Kidney epithelial cell (primary cell): Measurements from ENCODE around the gene ELF2. TPM values are rescaled to one million over a fixed set of nuclear protein-coding genes. Genes with fewer than 3 reads are reported as not detected.
"Not testable (repeated sequence)": the region's sequence is repeated elsewhere in the genome, so short reads cannot be mapped to it uniquely, and the experiment has no call there.

ENCODE experiments used
- DNase-seq: peaks from one replicate; pipeline ENCODE4 v3.0.0-alpha.2; 2010; ENCODE audit warnings: low read depth
- H3K27me3 ChIP-seq: 2 replicates; pipeline ENCODE4 v1.6.0; 2011; ENCODE audit warnings: low read length; ENCODE audit not compliant: control insufficient read depth, insufficient read depth
- H3K36me3 ChIP-seq: 2 replicates; pipeline ENCODE4 v1.5.1; 2011; ENCODE audit warnings: low read length; ENCODE audit not compliant: control insufficient read depth, insufficient read depth
- H3K4me3 ChIP-seq: 2 replicates; pipeline ENCODE4 v1.5.1; 2011; ENCODE audit warnings: low read depth, mild to moderate bottlenecking, control low read depth, low read length
- CTCF ChIP-seq: IDR thresholded peaks from 2 replicates; pipeline ENCODE4 v1.5.1; 2011; ENCODE audit warnings: mild to moderate bottlenecking, moderate library complexity, low read length, control low read depth, inconsistent platforms; ENCODE audit not compliant: insufficient read depth, poor library complexity, severe bottlenecking
- total RNA-seq: library from RNA; depleted of rRNA; stranded (reverse); fragments of >200 nt; gene quantifications from 2 replicates; pipeline ENCODE4 v1.2.3, GENCODE V29; 2015

The ELF2 gene
- total RNA-seq, 1 donor from 2014 or later = 14.3 TPM

GRCh38 chr4:139025841-139026240, 151.2 kb downstream of the ELF2 start:
- DNase-seq = no peak
- Histone ChIP-seq H3K27me3 (no peaks in the 10 kb centered on the region), H3K4me3 (no peak overlapping the region), H3K36me3 (no peaks in the 10 kb centered on the region)
- no peak for TF ChIP-seq CTCF

- Histone ChIP-seq H3K4me3 (no peak overlapping the region), H3K27me3 (no peaks in the 10 kb centered on the region), H3K36me3 (no peaks in the 10 kb centered on the region)
- no peak for TF ChIP-seq CTCF
- DNase-seq = no peak
Measured at GRCh38 chr4:139024686-139025085, 152.3 kb downstream of the ELF2 start.

GRCh38 chr4:139022835-139023234, 154.2 kb downstream of the ELF2 start:
- no peak overlapping the region for H3K4me3 ChIP-seq
- no peaks in the 10 kb centered on the region for H3K27me3 ChIP-seq
- DNase-seq = no peak
- no peaks in the 10 kb centered on the region for H3K36me3 ChIP-seq
- TF ChIP-seq CTCF = no peak

GRCh38 chr4:139021071-139021470, 155.9 kb downstream of the ELF2 start:
- not testable (repeated sequence) for DNase-seq, H3K27me3 ChIP-seq, H3K36me3 ChIP-seq, H3K4me3 ChIP-seq

- Histone ChIP-seq H3K36me3 (no peaks in the 10 kb centered on the region), H3K4me3 (no peak overlapping the region), H3K27me3 (no peaks in the 10 kb centered on the region)
- no peak for TF ChIP-seq CTCF
- DNase-seq = no peak
Measured at GRCh38 chr4:139020384-139020783, 156.6 kb downstream of the ELF2 start.

- DNase-seq = no peak
- H3K4me3 ChIP-seq = no peak overlapping the region
- TF ChIP-seq CTCF = no peak
- H3K36me3 ChIP-seq = no peaks in the 10 kb centered on the region
- no peaks in the 10 kb centered on the region for H3K27me3 ChIP-seq
Measured at GRCh38 chr4:139018971-139019758, 157.9 kb downstream of the ELF2 start.
